SHP77 treated with DMSO at 0.1 percent for 48 hours (cell line): ENCODE data around the gene UNC5C.

ENCODE experiments used
- DNase-seq: peaks from one replicate; lab custom pipeline; 2025; lab: John Stamatoyannopoulos, UW

Gene UNC5C

GRCh38 chr4:95466791-95467190, 82.0 kb downstream of the UNC5C start:
- no peak for DNase-seq

- DNase-seq, result no peak
Measured at GRCh38 chr4:95465010-95465409, 83.8 kb downstream of the UNC5C start.

- DNase-seq, result no peak
Measured at GRCh38 chr4:95462921-95463320, 85.9 kb downstream of the UNC5C start.

GRCh38 chr4:95457353-95457752, 91.4 kb downstream of the UNC5C start:
- no peak for DNase-seq

GRCh38 chr4:95450294-95450693, 98.5 kb downstream of the UNC5C start:
- DNase-seq, result no peak

GRCh38 chr4:95446173-95446572, 102.6 kb downstream of the UNC5C start:
- DNase-seq, result no peak

- DNase-seq, result no peak
Measured at GRCh38 chr4:95445251-95445650, 103.5 kb downstream of the UNC5C start.

- no peak for DNase-seq
Measured at GRCh38 chr4:95444812-95445211, 104.0 kb downstream of the UNC5C start.

- no peak for DNase-seq
Measured at GRCh38 chr4:95439896-95440295, 108.9 kb downstream of the UNC5C start.

- DNase-seq, result no peak
Measured at GRCh38 chr4:95439071-95439470, 109.7 kb downstream of the UNC5C start.

GRCh38 chr4:95432466-95432865, 116.3 kb downstream of the UNC5C start:
- no peak for DNase-seq

GRCh38 chr4:95431678-95432077, 117.1 kb downstream of the UNC5C start:
- DNase-seq, result no peak

- no peak for DNase-seq
Measured at GRCh38 chr4:95429416-95429815, 119.4 kb downstream of the UNC5C start.

GRCh38 chr4:95428291-95429070, 120.3 kb downstream of the UNC5C start:
- no peak for DNase-seq

- DNase-seq, result no peak
Measured at GRCh38 chr4:95426455-95426854, 122.3 kb downstream of the UNC5C start.

- DNase-seq, result no peak
Measured at GRCh38 chr4:95422436-95422835, 126.3 kb downstream of the UNC5C start.

- DNase-seq, result no peak
Measured at GRCh38 chr4:95421869-95422268, 126.9 kb downstream of the UNC5C start.

GRCh38 chr4:95417531-95417930, 131.2 kb downstream of the UNC5C start:
- DNase-seq, result no peak

- DNase-seq, result no peak
Measured at GRCh38 chr4:95415346-95415771, 133.4 kb downstream of the UNC5C start.

GRCh38 chr4:95411371-95412088, 137.2 kb downstream of the UNC5C start:
- no peak for DNase-seq

GRCh38 chr4:95410387-95410977, 138.3 kb downstream of the UNC5C start:
- no peak for DNase-seq

GRCh38 chr4:95409750-95410149, 139.0 kb downstream of the UNC5C start:
- DNase-seq, result no peak

- no peak for DNase-seq
Measured at GRCh38 chr4:95409127-95409526, 139.6 kb downstream of the UNC5C start.
